HG02678 (cell line): ENCODE data around the gene ARL3.
"Not testable (repeated sequence)": the region's sequence is repeated elsewhere in the genome, so short reads cannot be mapped to it uniquely, and the experiment has no call there.

Experiments used
- ATAC-seq: cut with Tn5 transposase; IDR thresholded peaks from one replicate; pipeline ENCODE4 v1.9.1; 2021; ENCODE audit warnings: mild to moderate bottlenecking, moderate library complexity; ENCODE audit not compliant: unreplicated experiment

Gene ARL3

GRCh38 chr10:102705531-102705930, 8.7 kb downstream of the ARL3 start:
- no peak for ATAC-seq

- ATAC-seq = no peak
These were observed 9.3 kb downstream of the ARL3 start for GRCh38 chr10:102704915-102705314.

GRCh38 chr10:102702742-102703141, 11.5 kb downstream of the ARL3 start:
- no peak for ATAC-seq

DNA sequence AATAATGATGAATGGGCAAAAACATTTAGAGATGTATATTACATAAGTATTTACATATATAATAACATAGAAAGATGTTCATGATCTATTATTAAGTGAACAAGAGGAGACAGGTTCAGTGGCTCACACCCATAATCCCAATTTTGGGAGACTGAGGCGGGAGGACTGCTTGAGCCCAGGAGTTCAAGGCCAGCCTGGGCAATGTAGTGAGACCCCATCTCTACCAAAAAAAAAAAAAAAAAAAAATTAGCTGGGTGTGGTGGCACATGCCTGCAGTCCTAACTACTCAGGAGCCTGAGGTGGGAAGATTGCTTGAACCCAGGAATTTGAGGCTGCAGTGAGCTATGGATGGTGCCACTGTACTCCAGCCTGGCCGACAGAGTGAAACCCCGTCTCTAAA, 12.4 kb downstream of the ARL3 start:
- no peak for ATAC-seq

DNA sequence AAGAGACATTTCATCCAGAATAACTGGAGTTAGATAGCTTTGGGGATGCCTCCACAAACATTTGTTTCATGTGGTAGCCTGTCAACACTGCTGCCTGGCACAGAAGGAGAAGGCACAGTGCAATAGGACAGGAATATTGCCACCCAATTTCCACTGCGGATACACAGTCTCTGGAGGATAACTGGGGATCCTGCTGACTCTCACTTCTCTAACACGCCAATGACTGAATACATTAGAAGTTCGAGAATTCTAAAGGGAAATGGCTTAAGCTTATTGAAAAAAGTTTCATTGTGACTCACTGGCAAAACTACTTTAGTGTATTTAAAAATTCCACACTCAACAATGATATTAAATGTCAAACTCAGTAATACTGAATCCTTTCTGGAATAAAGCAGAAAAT, 12.9 kb downstream of the ARL3 start:
- no peak for ATAC-seq

GRCh38 chr10:102698894-102699293, 15.3 kb downstream of the ARL3 start:
- ATAC-seq = no peak

- no peak for ATAC-seq
These were observed 17.5 kb downstream of the ARL3 start for GRCh38 chr10:102696736-102697135.

GRCh38 chr10:102695401-102695800, 18.8 kb downstream of the ARL3 start:
- not testable (repeated sequence) for ATAC-seq

DNA sequence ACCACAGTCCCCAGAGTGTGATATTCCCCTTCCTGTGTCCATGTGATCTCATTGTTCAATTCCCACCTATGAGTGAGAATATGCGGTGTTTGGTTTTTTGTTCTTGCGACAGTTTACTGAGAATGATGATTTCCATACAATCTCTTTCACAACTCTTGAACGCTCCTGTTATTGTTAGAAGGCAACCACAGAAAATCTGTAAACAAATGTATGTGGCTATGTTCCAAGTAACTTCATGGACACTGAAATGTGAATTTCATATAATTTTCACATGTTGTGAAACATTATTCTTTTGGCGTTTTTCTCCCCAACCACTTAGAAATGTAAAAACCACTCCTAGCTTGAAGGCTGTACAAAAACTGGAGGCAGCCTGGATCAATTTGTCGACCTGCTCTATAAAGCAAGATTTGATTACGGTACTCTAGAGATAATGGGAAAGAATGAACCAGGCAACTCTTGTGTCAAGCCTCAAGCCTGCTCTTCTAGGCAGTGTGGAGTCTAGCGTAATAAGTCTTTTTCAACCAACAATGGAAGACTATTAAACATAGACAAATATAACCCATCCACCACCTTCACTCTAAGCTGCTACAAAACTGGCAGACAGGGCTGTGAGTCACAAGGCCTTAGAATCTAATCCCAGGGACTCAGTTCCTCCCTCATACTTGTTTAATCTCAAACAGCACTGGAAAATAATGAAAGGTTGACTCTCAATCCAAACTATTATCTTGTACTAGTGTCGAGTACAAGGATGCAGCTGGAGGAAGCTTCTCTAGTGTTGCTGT, 22.7 kb downstream of the ARL3 start:
- ATAC-seq = no peak

GRCh38 chr10:102683736-102684135, 30.5 kb downstream of the ARL3 start:
- ATAC-seq = no peak

GRCh38 chr10:102682981-102683380, 31.2 kb downstream of the ARL3 start:
- ATAC-seq = no peak

DNA sequence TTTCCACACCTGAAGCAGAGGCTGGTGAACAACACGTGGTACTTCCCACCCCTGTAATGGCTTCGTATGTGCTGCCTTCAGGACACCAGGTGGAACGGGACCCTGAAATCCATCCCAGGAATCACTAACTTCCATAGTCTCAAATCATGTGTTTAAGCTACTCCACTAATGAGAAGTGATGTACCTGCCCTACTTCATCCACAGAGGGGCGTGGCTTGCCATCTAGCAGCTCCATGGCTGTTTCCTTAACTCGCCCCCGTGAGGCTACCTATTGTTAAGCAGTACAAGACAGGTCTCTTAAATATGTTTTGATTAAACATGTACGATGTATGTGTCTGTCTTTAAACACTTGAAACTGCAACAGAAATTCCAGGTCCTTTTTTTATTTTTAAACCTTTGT, 31.8 kb downstream of the ARL3 start:
- ATAC-seq = no peak

DNA sequence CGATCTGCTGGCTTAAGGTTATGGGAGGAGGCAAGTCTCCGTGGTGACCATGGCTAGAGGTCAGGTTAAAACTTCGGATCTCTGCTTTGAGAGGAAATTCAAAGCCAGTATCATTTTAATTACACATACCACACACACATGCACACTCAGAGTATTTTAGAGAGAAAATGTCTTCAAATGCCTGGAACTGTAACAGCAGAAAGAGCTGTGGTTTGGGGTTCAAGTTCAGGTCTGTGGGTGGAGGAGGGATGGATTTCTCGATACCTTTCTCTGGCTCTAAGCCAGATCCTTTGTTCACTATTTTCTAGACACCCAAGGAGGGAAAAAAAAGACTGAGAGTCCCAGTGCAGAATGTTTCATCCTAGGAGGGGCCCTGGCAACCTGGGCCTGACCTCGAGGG, 32.5 kb downstream of the ARL3 start:
- no peak for ATAC-seq

DNA sequence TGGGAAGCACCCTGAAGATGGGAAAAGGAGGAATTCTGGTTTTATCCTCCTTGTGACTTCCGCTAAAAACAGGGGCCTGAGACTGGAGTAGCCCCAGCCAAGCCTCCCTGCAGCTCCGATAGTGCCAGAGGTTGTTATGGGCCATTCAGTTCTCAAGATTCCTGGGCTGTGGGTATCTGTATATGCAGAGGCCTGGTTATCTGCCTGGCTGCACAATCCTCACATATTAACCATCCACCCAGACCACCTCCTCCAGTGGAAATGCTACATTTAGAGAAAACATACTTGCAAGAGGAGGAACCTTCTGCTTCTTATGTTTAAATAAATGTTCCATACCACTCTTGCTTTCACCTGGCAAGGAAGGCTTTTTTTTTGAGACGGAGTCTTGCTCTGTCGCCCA, 34.6 kb downstream of the ARL3 start:
- ATAC-seq = no peak

DNA sequence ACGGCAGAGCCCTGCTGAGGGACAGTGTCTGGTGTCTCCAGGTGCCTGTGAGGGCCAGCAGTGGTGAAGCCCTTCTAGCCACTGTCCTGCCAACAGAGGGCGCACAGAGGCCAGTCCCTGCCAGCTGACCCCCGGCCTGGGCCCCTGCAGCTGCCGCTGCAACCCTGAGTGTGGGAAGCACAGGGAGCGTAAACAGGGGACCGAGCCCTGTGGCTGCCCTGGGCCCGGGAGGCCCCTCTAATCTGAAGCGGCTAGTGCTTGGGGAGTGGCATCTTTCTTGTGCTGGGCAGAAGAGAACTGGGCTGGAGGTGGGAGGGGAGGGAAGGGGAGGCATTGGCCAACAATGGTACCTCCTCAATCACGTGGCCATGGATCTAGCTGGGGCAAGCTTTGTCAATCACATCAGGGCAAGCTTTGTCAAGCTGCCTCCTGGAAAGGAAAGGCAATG, 35.3 kb downstream of the ARL3 start:
- no peak for ATAC-seq

DNA sequence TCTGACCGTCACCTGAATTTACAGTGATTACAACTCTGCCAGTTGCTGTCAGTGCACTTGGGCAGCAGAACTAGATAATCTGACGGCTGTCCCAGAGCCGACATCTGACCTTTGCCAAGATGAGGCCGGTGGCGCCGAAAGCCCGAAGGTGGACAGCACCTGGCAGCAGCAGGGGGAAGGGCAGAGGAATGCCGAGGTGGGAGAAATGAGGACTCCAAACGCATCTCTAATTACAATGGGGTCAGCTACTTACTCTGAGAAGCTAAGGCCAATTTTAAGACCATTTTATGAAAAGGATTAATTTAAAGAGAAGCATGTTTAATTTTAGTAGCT, 36.2 kb downstream of the ARL3 start:
- ATAC-seq = no peak

- no peak for ATAC-seq
These were observed 36.7 kb downstream of the ARL3 start for GRCh38 chr10:102677331-102678067.

DNA sequence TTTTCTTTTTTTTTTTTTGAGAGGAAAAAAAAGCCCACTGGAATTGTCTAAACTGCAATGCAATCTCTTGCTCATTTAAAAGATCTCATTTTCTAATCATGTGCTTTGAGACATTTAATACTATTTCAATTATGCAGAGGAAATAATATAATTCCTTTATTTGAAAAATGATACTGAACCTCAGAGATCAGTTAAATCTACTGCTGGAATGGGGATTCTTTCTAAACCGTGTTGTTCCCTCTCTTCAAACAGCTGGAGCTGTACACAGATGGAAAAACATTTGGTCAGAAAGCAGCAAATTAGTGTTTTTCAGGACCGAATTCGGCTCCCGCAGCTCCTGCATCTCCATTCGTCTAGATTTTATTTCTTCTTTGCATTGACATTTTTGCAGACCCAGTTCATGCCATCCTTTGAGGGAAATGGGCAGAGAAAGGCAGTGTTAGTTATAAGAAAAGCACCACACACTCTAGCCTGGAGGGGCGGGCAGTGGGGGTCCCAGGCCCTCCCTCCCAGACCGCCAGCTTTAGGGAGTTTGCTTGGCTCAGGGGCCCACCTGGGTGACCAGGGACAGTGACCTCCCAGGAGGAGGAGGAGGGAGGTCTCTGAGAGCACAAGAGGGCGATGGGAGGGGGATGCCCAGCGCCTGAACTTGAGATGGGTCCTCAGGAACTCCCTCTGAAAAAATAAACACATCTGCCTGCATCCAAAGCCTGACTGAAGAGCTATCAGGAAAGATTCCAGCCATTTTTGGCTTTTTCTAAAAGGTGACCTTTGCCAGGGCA, 37.5 kb downstream of the ARL3 start:
- no peak for ATAC-seq

DNA sequence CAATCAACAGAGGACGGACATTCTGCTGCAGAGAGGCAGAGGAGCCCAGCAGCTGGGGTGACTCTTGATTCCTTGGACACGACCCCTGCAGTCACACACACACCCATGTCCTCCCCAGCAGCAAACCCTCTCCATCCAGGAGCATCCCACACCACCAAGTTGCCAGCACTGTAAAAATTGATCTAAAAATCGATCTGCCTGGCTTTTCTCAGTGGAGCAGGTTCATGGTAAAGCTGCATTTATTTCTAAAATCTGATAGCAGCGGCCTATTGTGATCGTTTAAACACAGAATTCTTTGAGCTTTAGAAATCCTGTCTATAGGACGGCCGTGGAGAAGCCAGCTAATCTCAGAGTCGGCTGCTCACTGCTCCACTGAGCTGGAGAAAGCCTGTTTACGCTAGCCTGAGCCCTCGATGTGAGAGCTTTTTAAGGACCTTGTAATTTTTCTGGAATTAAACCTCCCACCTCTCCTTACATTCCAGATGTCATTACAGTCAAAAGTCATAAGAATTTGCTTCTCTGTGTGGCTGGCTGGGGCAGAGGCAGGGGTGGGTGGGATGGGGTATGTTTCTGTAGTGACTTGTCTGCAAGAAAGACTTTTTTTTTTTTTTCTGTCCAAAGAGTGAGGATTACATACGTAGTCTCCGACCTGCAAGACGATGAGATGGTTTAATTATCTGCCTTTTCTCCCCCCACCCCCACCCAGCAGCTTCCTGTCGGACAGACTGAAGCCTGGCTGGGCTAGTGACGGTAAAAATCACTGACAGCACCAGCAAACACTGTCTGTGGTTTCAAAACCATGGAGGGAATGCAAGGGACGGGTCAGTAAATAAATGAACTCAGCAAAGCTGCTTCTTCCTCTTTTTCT, 38.3 kb downstream of the ARL3 start:
- ATAC-seq = no peak

DNA sequence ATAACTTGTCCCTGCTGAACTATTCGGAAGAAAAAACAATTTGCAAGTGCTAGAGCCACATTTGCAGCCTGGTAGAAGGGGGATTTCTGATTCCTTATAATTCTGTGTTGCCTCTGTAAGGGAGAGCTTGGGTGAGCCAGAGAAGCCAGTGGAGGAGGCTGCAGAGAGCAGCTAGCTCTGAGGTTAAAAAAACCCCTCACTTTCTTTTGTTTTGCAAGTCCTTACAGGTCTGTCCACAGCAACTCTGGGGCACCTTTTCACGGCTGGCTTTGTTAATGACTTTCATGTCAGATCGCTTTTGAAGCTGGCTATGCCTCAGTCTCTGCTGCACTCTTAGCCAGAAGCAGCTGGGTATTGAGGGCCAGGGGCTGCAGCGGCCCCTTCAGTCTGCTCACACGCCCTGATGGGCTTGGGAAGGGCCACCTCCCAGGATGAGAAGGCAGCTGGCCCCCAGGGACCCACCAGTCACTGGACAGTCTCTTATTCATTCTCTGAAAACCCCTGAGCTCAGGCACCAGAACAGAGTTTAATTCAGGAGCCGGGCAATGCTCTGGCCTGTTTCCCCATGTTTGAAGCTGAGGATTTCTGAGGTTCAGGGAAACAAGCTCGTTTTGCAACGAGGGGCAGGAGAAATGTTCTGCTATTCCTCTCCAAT, 39.1 kb downstream of the ARL3 start:
- ATAC-seq = no peak
